HG02642 (cell line): ENCODE results near the gene PI4K2A.
"Not testable (repeated sequence)": the region's sequence is repeated elsewhere in the genome, so short reads cannot be mapped to it uniquely, and the experiment has no call there.

Experiments
- ATAC-seq: cut with Tn5 transposase; IDR thresholded peaks from one replicate; pipeline ENCODE4 v1.9.1; 2021; ENCODE audit warnings: mild to moderate bottlenecking; ENCODE audit not compliant: unreplicated experiment, poor library complexity

Gene PI4K2A

DNA sequence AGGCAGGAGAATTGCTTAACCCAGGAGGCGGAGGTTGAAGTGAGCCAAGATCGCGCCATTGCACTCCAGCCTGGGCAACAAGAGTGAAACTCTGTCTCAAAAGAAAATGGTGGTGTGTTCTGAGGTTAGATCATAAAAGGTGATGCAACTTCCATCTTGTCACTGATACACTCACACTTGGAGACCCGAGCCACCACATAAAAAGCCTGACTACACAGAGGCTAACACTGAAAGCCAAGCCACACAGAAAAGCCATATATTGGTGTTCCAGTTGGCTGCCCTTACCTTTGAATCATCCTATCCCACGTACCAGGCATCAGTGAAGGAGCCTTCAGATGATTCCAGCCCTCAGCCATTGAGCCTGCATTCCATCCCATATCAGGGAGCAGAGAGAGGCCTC lies 11.2 kb upstream of the PI4K2A start:
- no peak for ATAC-seq

DNA sequence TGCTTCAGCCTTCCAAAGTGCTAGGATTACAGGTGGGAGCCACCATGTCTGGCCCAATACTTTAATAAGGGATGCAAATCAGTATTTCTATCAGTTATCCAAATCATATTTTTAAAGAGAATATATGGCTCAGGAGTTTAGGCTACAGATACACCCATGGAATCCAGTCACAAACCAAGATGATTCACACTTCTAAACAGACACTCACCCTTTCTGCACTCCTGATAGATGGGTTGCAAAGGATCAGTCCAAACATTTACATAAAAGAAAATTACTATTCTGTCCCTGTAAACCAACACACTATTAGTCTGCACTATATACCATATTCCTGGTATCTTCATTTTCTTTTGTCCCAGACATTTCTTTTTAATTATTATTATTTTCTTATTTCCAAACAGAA lies 9.4 kb upstream of the PI4K2A start:
- ATAC-seq, result no peak

DNA sequence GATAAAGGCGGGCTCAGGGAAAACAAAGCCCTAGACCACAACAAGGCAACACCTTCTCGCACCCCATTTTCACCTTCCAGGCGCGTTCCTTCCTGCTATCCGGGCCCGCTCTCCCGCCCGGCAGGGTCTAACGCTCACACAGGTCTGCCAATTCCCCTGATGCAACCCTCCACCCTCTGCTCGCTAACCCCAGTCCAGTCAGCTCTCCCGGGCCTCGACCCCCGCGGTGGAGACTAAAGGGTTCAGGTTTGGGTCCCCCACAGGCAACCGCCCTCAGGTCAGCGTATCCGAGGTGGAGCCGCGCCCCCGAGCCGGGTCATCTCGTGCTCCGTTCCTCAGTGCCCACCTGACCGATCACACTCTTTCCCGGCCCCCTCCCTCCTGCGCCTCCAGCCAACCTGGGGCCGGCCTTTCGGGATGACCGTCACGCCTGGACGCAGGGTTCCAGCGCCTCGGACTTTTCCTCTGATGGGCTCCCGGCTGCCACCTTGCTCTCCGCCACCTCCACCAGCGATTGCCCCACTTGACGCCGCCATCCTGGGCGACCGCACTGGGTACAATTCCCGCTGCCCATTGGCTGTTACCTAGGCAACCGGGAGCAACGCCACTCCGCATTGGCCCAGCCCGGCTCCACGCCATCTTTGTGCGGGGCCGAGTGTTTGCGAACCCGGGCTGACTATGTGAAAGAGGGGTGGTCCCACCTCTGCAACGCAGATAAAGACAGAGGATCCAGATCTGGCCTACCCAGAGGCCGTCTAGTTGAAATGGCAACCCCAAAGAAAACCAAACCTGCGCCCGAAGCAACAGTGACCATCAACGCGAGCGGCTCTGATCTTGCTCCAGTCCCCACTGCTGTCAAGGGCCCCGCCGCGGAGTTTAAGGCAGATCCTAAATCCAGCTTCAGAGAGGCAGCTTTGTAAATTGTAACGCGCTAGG lies 7.3 kb upstream of the PI4K2A start, which contains the start of gene MORN4:
TSS of gene MORN4 (minus strand) at position 552 of the 936 bp plus-strand sequence. CDS start 13,847 bp downstream, outside the sequence.
- peak; percentile 100 for ATAC-seq

DNA sequence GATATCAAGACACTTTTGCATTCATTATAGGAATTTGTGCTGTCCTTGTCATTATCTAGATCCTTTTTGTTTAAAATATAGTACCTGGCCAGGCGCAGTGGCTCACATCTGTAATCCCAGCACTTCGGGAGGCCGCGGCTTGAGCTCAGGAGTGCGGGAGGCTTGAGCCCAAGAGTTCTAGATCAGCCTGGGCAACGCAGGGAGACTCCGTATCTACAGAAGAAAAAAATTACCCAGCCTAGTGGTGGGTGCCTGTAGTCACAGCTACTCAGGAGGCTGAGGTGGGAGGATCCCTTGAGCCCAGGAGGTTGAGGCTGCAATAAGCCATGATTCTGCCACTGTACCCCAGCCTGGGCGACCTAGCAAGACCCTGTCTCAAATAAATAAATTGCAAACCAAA lies 6.5 kb upstream of the PI4K2A start:
- ATAC-seq, result no peak

DNA sequence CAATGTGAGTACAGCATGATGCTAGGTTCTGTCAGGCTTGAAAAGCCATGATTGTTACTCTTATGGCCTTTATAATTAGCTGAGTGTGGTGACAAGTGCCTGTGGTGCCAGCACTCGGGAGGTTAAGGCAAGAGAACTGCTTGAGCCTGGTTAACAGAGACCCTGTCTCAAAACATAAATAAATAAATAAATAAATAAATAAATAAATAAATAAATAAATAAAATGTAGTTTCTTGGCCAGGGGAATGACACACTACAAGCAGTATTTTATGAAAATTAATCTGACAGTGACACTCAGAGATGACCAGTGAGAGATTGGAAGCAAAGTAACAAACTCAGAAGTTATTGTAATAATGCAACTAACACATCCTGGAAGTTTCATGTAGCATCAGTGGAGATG lies 4.9 kb upstream of the PI4K2A start:
- no peak for ATAC-seq

DNA sequence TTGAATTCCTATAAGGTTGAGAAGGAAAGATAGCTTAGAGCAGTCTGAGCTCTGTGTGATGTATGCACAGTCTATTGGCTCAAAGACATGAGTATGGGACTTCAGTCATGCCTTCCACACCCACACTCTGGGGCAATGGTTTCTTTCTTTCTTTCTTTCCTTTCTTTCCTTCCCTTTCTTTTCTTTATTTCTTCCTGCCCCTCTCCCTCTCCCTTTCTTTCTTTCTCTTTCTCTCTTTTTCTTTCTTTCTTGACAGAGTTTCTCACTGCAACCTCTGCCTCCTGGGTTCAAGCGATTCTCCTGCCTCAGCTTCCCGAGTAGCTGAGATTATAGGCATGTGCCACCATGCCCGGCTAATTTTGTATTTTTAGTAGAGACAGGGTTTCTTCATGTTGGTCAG lies 1.4 kb upstream of the PI4K2A start:
- ATAC-seq, result not testable (repeated sequence)

DNA sequence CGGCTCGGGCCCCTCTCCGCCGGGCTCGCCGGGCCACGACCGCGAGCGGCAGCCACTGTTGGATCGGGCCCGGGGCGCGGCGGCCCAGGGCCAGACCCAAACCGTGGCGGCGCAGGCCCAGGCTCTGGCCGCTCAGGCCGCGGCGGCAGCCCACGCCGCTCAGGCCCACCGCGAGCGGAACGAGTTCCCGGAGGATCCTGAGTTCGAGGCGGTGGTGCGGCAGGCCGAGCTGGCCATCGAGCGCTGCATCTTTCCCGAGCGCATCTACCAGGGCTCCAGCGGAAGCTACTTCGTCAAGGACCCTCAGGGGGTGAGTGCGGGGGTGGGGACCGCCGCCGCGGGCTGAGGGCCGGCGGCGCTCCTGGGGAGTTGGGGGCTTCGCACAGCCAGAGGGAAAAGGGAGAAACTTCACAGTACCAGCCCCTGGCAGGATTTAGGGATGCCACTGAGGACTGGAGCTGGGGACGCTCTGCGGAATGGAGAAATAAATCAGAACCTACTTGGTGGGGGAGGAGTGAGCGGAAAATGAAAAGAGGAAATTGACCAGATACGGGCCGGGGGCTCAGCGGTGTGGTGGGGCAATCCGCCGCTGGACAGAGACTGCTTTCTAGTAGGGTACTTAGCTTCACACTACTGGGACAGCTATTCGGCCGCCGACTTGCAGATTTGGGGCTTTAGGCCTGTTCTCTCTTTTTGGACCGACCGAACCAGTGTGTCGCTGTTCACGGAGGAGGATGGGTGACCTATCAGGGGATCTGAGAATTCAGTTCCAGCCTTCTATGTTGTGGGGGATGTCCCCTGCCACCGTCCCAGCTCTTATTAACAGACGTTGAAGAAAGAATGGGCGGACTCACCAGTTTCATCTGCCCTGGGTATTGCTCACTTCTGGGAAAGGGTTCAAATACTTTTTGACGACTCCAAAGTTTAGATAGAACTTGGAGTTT lies 669 bp downstream of the PI4K2A start:
- ATAC-seq, result no peak

DNA sequence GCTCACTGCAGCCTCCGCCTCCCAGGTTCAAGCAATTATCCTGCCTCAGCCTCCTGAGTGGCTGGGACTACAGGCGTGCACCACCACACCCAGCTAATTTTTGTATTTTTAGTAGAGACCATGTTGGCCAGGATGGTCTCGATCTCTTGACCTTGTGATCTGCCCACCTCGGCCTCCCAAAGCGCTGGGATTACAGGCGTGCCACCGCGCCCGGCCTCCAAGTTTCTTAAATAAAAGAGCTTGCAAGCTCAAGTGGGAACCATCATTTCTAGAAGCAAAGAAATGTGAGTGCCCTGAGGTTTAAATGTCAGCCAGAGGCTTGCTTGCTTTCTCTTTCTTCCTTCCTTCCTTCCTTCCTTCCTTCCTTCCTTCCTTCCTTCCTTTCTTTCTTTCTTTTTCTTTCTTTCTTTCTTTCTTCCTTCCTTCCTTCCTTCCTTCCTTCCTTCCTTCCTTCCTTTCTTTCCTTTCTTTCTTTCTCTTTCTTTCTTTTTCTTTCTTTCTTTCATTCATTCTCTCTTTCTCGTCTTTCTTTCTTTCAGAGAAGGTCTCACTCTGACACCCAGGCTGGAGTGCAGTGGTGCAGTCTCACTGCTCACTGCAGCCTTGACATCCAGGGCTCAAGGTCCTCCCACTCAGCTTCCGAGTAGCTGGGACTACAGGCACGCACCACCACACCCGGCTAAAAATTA lies 2.1 kb downstream of the PI4K2A start:
- ATAC-seq, result not testable (repeated sequence)

DNA sequence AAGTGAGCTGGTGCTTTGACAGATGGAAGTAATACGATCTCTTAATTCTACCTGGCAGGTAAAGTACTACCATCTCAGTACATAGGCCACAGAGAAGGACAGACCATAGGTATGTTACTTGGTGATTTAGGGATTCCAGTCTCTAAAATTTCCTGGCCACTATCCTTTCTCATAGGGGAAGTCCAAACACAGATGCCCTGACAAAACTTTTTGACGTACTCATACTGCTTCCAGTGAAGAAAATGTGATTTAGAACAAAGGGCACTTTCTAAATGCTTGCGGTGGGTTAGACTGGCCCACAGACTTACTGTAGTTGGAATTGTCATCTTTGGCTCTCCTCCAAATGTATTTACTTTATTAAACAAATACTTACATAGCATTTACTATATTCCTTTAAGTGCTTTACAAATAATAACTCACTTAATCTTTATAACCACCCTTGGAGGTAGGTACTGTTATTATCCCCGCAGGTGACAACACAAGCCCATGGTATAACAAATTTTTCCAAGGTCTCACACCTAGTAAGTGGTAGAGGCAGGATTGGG lies 3.0 kb downstream of the PI4K2A start:
- ATAC-seq, result no peak

DNA sequence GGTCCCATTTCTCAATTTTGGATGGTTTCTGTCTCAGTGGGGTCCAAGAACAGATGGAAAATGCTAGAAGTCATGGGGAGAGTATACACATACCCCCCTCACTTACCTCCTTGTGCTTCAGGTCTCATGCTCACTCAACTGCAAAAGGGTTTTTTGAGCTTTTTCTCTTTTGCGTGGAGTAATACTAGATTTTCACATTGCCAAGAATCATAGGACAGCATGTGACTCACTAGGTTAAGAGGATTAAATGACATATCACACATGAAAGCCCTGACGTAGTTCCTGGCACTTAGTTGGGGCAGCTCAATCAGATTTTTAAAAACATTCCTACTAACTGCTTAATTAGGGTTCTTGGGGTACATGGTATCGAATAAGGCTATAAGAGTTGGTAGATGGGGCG lies 4.5 kb downstream of the PI4K2A start:
- no peak for ATAC-seq

DNA sequence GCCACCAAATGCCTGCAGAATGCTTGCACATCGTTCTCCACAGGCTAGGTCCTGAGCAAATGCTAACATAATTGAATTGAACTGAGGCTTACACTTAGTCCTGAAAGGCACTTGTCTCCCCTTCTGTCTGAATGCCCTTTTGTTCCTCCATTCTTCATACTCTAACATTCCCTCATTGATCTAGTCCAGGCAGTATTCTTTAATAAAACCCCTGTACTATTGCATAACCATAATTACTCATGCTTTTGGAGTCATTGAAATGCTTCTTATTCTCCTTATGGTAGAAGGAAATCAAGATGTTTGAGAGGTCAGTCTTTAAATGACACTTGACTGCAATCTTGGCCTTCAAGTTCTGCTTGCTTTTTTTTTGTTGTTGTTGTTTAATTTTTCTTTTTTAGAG lies 7.1 kb downstream of the PI4K2A start:
- no peak for ATAC-seq

DNA sequence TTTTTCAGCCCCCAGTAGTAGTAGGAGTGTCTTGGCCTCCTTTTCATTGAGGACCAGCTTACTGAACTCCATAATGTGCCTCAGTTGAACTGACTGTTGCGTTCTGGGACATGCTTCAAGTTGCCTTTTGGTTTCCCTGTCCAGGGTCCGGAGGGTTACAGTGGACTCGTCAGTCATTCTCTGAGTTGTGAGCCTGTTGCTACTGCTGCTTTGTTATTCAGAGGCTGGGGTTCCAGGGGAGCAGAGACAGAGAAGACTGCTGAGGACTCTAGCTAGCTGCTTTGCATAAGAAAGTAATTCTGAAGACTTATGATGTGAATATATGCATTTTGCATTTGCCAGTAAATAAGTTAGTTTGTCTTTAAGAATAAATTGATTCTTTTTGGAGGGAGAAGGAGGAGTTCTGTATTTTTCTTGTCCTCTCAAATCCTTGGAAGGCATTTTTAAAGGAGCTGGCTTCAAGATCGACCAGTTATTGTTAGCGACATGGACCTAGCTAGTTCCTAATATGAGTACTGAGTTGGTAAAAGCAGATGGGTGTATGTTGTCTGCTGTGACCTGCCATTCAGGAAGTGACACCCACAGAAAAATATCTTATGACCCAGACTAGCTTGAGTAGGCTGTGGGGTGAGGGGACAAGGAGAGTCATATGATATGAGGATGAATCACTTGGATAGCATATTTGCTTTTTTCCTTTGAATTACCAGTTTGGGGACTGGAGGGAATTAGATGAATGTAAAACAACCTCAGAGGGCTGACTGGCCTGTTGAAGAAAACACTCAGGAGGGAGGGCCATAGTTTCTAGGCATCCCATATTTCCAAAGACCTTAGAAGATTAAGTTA lies 8.3 kb downstream of the PI4K2A start:
- peak; percentile 74 for ATAC-seq

DNA sequence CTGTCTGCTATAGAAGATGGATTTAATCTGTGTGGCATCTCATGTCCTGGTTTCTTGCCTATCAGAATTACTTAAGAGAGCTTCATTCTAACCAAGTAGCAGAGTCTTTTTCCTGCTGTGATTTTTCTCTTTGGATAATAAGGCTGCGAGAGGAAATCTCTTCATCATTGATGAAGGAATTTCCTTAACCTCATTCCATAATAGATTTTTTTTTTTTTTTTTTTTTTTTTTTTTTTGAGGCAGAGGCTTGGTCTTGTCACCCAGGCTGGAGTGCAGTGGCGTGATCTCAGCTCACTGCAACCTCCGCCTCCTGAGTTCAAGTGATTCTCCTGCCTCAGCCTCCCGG lies 8.9 kb downstream of the PI4K2A start:
- ATAC-seq, result not testable (repeated sequence)

DNA sequence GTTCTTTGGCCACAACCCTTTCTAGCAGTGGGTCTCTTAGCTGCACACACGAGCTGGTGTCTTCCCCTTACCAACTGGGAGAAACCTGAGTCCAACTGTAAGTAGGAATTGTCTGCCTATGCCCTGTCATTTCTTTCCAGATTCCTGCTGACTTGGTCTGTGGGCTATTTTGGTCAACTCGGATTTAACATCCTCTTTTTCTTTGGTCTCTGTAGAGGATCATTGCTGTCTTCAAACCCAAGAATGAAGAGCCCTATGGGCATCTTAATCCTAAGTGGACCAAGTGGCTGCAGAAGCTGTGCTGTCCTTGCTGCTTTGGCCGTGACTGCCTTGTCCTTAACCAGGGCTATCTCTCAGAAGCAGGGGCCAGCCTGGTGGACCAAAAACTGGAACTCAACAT lies 10.3 kb downstream of the PI4K2A start:
- no peak for ATAC-seq

DNA sequence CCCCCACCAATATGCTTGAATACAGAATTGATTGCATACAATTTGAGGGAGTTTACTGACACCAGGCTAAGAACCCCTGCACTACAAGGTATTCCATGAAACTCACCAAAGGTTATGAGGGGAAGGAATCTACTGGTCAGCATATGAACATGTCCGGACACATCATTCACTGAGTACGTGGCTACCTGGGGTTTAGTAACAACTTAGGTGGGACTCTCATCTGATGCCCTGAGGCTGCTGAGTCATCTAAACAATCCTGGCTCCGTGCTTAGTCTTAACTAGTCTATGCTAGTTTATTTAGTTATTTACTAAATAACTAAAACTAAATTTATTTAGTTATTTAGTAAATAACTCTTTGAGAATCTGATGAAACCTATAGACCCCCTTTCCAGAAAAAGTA lies 11.3 kb downstream of the PI4K2A start:
- ATAC-seq, result no peak

DNA sequence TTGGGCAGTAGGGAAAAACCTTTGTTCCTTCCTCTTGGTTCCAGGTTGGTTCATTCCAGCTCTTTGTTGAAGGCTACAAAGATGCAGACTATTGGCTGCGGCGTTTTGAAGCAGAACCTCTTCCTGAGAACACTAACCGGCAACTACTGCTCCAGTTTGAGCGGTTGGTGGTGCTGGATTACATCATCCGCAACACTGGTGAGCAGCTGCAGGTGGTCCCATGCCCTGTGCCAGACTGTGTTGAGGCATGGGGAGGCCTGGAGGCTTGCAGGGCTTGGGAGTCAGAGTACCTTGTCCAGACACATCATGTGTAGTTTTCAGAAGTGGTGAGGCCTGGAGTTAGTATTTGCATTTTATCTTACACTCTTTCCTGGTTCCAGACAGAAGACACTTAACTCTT lies 16.3 kb downstream of the PI4K2A start:
- no peak for ATAC-seq

DNA sequence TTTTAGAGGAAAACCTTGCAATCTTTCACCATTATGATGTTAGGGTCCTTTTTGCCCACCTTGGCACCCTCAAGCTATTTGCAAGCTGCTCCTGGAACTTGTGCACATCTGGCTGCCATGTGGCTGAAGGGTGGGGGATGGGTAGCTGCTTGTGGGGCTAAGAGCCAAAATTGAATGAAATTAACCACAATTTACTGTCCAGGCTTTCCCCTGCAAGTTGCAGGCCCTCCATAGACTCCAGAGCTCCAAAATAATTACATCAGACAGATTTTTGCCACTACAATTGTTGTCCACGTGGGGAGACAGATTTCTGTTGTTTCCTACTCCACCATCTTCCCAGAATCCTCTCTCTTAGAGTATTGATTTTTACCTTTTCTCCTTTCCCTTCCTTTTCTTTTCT lies 19.1 kb downstream of the PI4K2A start:
- no peak for ATAC-seq

DNA sequence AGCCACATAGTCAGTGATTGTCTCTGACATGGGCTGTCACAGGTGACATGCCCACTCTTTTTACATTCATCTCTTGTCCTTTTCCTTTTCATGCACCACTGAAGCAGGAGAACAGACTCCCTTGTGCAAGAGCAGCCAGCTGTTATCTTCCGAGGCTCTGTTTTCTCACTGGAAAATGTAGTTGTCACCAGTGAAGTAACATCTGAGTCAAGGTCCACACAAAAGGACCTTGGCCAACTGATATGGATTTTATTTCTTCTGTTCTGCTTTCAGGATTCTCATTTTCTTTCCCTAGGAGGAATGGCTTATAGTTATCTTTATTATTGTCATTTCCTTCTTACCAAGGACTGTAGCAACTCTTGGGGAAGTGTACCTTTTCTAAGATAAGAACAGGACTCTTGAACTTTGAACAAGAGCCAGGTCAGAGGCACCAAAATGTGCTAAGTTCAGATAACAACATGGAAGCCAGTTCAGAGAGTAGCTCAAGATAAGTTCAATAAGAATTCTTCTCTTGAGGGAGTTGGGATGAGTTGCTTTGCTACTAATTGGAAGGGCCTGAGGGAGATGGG lies 23.9 kb downstream of the PI4K2A start:
- ATAC-seq, result no peak

DNA sequence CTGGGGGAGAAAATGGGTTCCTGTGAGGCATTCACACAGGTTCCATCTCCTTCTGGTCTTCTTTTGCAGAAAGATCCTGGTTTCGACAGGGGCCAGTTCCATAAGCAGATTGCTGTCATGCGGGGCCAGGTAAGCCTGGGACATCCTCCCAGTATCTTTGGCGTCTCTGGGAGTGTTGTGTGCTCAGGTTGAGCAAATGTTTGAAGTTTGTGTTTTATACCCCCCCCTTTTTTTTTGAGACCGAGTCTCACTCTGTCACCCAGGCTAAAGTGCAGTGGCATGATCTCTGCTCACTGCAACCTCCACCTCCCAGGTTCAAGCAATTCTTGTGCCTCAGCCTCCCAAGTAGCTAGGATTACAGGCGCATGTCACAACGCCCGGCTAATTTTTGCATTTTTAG lies 26.5 kb downstream of the PI4K2A start:
- no peak for ATAC-seq
